ENCODE measurements around the gene CDYL.
A peak's percentile ranks its signal among the peaks of the same experiment; 100 is the strongest.

CDYL gene

DNA sequence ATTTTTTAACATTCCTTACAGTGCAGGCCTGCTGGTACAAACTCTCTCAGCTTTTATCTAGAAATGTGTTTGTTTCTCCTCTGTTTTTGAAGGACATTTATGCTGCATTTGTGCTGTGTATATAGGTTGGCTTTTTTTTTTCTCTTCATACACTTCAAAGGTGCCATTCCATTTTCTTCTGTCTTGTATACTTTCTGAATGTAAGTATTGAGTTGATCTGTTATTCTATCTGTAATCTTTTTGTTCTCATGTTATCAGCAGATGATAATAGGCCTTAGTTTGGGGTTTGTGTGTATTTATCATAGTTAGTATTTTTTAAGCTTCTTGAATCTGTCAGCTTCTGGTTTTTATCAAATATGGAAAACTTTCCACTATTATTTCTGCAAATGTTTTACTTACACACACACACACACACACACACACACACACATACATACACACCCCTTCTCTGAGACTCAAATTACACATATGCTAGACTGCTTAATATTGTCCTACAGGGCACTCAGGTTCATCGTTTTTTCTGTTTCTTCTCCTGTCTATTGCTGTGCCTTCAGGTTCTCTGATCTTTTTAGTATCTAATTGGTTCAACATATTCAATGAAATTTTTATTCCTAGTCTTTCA is 153.0 kb downstream of the CDYL start:
- DNase-seq (ENCODE audit: extremely low read depth in 1 of 2, low read depth in 1 of 2): no peak

DNA sequence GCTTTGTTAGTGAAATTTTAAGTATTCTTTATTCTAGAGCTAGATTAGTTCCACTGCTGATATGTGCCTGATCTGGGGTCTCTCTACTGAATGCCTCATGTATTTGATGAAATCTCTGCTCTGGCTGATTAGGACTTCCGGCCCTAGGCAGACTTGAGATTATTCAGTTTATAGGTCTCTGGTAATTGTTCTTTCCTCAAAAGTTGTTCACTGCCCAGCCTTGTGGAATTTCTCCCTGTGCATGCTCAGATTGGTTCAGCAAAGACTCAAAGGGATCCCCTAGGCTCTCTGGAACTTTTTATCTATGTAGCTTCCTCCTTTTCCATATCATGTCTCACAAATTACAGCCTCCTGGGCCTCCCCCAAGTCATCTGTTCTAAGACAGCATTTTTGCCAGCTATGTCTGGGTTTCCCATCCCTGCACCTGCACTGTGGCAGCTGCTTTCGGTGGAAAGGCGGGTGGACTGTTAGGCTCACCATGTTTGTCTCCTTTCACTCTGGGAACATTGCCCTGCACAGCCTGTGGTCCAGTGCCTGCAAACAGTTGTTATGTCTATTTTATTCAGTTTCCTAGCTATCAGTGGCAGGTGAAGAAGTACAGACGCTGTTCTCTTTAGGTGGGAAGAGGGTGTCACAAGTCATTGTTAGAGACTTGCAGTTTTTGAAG is 154.0 kb downstream of the CDYL start:
- DNase-seq (ENCODE audit: extremely low read depth in 1 of 2, low read depth in 1 of 2): no peak

DNA sequence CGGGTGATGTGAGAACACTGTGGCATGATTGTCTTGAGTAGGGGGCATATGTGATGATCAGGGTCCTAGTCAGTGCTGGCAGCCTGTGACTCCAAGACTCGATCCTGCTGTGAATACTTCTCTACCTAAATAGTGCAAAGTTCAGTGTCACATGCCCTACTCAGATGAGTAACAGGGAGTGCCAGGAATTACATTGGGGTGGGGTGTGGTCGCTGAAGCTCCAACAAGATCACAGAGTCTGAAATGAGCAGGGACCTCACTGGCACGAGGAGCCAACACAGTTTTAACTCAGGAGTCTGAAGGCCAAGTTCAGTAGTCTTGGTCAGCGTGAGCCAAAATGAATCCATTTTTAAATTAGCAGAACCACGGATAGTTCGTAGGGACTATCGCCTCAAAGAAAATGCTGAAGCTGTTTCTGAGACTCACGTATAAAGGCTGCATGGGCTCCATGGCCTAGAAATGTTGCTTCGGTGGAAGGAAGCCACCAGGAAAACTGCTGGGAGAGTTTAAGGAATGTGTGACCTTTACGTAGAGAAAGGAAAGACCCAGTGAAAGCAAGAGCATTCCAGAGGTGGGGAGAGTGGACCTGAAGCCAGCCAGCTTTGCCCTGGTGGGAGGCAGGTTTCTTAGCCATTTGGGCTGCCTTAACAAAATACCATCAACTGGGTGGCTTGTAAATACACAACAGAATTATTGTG is 155.5 kb downstream of the CDYL start:
- no peak for DNase-seq (ENCODE audit: extremely low read depth in 1 of 2, low read depth in 1 of 2)

- DNase-seq (ENCODE audit: extremely low read depth in 1 of 2, low read depth in 1 of 2): no peak
Observed at GRCh38 chr6:4932228-4932903, 156.2 kb downstream of the CDYL start.

- peak in 1 of 2 donors; percentile 44 for DNase-seq (ENCODE audit: extremely low read depth in 1 of 2, low read depth in 1 of 2)
Observed at GRCh38 chr6:4935486-4935885, 159.3 kb downstream of the CDYL start.

- no peak for DNase-seq (ENCODE audit: extremely low read depth in 1 of 2, low read depth in 1 of 2)
Observed at GRCh38 chr6:4935975-4936680, 159.9 kb downstream of the CDYL start.

DNA sequence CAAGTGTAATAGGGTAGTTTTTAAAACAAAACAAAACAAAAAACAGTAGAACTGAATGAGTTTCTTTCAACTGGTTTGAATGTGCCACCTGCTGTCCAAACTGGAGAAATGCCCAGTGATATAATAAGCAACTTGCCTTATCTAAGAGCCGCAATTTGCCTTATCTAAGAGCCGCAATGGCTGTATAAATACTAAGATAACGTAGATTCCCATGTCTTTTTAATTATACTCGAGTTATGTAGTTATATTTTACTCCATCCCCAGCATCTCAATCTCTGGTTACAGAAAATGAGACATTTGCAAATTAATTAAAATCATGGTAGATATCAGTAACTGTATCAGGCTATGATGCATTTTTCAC is 160.5 kb downstream of the CDYL start:
- no peak for DNase-seq (ENCODE audit: extremely low read depth in 1 of 2, low read depth in 1 of 2)

GRCh38 chr6:4937414-4937813 is 161.2 kb downstream of the CDYL start:
- DNase-seq (ENCODE audit: extremely low read depth in 1 of 2, low read depth in 1 of 2): no peak

DNA sequence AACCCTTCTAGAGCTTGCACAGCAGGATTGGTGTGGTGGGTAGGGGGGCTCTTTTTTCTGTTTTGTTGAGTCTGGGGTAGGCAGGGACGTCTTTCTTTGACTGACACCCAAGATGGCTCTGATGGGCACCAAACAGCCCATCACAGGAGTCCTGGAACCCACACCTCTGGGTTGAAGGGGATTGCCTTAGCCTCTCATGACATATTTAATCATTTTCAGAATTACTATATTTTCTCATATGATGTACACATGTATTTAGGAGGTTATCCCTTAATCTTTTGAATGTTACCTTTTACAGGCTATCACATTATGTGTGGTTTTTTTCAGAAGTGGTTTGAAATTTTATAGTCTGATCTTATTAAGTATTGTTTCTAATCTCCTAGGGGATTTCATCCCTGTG is 163.0 kb downstream of the CDYL start:
- DNase-seq (ENCODE audit: extremely low read depth in 1 of 2, low read depth in 1 of 2): no peak

DNA sequence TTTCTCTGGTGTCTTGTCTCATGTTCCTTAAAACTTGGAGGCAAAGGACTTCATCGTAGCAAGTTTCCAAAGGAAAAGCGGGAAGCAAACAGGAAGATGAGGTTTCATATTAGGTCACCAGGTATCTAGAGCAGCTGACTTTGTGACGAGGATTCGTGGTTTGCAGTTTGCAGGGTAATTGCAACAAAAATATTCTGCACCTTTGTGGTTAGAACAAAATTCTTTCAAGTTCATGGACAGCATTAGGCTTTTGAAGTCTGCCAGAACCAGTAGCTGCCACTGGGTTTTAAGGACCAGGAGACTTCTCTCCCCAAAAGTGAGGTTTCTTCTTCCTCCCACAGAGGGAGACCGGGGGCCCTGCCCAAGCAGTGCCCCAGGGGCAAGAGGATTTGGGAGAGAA is 164.2 kb downstream of the CDYL start:
- no peak for DNase-seq (ENCODE audit: extremely low read depth in 1 of 2, low read depth in 1 of 2)

GRCh38 chr6:4941782-4942672 is 165.8 kb downstream of the CDYL start:
- DNase-seq (ENCODE audit: extremely low read depth in 1 of 2, low read depth in 1 of 2): peak in 1 of 2 donors; percentile 66

GRCh38 chr6:4942673-4943009 is 166.4 kb downstream of the CDYL start:
- DNase-seq (ENCODE audit: extremely low read depth in 1 of 2, low read depth in 1 of 2): no peak

DNA sequence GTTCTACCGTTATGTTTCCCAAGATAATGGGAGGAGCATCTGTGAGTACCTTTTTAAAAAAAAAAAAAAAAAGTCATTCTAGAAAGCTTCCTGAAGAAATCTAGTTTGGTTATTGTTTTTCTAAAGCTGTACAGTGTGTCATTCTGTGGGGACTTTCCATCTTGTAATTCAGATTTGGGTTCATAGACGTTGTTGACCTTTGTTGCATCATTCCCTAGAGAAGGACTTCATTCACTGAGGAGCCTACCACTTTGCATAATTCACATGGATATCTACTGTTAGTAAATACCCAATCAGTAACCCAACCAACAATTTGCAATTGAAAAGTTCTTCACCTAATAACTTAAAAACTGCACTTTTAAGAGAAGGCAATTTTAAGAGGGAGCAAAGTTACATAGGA is 167.5 kb downstream of the CDYL start:
- no peak for DNase-seq (ENCODE audit: extremely low read depth in 1 of 2, low read depth in 1 of 2)

DNA sequence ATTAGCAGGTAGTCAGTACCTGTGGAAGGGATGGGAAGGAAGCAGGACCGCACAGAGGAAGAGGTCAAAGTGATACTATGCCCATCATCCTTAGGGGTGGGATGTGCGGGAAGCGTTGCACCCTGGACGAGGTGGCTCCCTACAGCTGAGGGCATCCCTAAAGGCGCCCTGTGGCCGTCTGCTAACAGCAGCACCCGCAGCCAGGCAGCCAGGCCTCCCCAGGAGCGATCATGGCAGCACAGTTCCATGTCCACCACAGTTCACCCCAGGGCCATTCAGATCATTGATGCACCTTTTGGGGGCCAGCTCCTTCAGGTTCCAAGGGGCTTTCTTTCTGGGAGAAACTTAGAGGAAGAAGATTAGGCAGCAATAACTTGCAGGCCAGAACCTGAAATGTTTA is 168.1 kb downstream of the CDYL start:
- DNase-seq (ENCODE audit: extremely low read depth in 1 of 2, low read depth in 1 of 2): no peak

- DNase-seq (ENCODE audit: extremely low read depth in 1 of 2, low read depth in 1 of 2): no peak
Observed at GRCh38 chr6:4946521-4946920, 170.3 kb downstream of the CDYL start.

GRCh38 chr6:4947716-4948115 is 171.5 kb downstream of the CDYL start:
- DNase-seq (ENCODE audit: extremely low read depth in 1 of 2, low read depth in 1 of 2): no peak

DNA sequence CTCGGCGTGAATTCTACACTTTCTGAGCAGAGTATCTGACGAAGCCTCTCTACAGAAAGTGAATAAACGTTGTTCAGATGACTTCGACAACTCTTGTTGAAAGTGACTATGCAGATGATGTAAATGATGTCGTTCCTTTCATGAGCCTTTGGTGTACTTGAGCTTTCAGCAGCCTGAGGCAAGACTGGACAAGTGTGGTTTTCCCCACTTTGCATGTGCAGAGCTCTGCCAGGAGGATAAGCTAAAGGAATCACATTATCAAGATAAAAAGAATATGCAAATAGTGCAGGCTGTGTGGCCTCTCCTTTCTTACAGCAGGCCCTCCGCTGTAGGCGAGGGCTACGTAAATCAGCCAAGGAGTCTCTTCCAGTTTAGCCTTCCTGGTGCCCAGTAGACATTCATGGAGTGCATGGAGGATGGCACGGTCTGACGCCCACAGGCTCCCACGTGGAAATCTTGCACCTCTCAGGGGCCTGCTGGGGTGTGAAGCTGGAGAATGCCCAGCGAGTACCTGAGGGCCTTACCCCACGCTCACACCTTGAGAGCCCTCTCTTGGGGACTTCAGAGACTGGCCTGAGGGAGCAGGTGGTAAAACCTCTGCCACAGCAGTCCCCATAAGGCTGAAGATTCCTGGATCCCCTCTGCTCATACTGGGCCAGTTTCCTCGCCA is 172.7 kb downstream of the CDYL start:
- DNase-seq (ENCODE audit: extremely low read depth in 1 of 2, low read depth in 1 of 2): no peak

DNA sequence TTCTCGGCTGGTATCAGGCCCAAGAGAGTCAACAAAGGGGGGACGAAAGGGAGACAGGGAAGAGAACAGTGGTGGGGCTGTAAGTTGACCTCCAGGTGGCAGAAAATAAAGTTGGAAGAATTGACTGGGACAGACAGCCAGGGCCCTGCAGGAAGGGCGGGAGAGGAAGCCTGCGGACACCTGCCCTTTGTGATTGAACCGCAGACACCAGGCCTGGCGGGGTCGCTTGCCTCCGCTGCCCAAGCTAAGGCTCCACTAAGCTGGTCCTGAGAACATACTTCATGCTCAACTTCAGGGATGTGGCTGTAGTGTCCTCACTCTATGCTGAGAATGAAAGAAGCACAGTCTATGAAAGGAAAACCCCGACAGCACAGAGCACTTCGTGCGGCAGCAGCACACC is 173.9 kb downstream of the CDYL start:
- DNase-seq (ENCODE audit: extremely low read depth in 1 of 2, low read depth in 1 of 2): no peak

DNA sequence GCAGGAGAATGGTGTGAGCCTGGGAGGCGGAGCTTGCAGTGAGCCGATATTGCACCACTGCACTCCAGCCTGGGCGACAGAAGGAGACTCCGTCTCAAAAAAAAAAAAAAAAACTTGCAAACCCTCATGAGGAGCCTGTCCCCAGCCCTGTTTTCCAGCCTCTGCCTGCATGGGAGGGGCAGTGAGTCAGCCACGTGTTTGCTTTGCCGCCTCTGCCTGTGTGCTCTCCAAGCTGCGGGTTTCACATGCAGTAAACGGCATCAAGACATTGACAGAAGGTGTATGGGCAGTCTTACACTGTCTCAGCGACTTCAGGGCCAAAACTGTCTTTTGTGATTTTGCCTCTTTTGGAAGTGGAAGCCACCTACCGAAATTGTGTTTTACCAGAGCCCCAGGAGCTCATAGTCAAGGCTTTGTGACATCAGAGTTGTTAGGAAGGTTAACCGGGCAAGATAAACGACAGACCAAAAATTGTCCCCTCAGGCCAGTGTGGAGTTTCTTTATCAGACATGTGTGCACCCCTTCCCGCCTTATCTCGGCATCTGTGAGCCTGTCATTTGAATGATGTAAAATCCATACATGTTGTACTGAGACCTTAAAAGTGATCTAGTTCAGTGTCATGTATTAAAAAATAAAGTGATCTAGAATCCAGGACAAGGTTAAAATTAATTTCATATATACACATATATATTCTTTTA is 174.8 kb downstream of the CDYL start:
- no peak for DNase-seq (ENCODE audit: extremely low read depth in 1 of 2, low read depth in 1 of 2)

Data from stimulated activated CD8-positive, alpha-beta memory T cell treated with anti-CD3 and anti-CD28 coated beads, Interleukin-7, amount 100 ng/mL, for 48 hours (primary cell).